Measurements from ENCODE around the gene ONECUT2.

ONECUT2 gene

GRCh38 chr18:57425096-57425495 lies 10.1 kb upstream of the ONECUT2 start:
- TF ChIP-seq EZH2 (IDR thresholded peaks at IDR 0.05; ENCODE audit: borderline replicate concordance, low read depth, low read length, severe bottlenecking) (no peak), CTCF (IDR thresholded peaks at IDR 0.05; ENCODE audit: borderline replicate concordance, extremely low read depth, low read length, poor library complexity, severe bottlenecking) (no peak)
- no peaks in the 10 kb centered on the region for H3K36me3 ChIP-seq (ENCODE audit: insufficient read depth, low read length)
- no peaks in the 10 kb centered on the region; the same call in 1 of the 2 replicates for H4K20me1 ChIP-seq (ENCODE audit: insufficient read depth, low read length)
- no peak overlapping the region for H3K4me3 ChIP-seq (ENCODE audit: low read depth in 1 of 2, low read length in 2 of 2)
- H3K9me3 ChIP-seq (ENCODE audit: insufficient read depth, low read length, severe bottlenecking), result no peaks in the 10 kb centered on the region
- H3K27ac ChIP-seq (ENCODE audit: low read length), result no peak overlapping the region
- no peaks in the 10 kb centered on the region for H3K27me3 ChIP-seq (ENCODE audit: insufficient read depth, low read length, poor library complexity)
- H3K79me2 ChIP-seq (ENCODE audit: insufficient read depth, low read length), result no peaks in the 10 kb centered on the region
- no peak overlapping the region for H2AFZ ChIP-seq (ENCODE audit: low read depth, low read length)
- no peak overlapping the region for H3K4me2 ChIP-seq (ENCODE audit: insufficient read depth, low read length)
- no peak for DNase-seq
- no peaks in the 10 kb centered on the region for H3K4me1 ChIP-seq (ENCODE audit: insufficient read depth, low read length)
- H3K9ac ChIP-seq (ENCODE audit: low read depth, low read length), result no peak overlapping the region
- no peak for ATAC-seq (ENCODE audit: insufficient read depth, low read depth)

- no peak overlapping the region for H3K27ac ChIP-seq (ENCODE audit: low read length)
- H3K27me3 ChIP-seq (ENCODE audit: insufficient read depth, low read length, poor library complexity), result no peaks in the 10 kb centered on the region
- no peak overlapping the region for H3K4me2 ChIP-seq (ENCODE audit: insufficient read depth, low read length)
- TF ChIP-seq CTCF (IDR thresholded peaks at IDR 0.05; ENCODE audit: borderline replicate concordance, extremely low read depth, low read length, poor library complexity, severe bottlenecking) (no peak), EZH2 (IDR thresholded peaks at IDR 0.05; ENCODE audit: borderline replicate concordance, low read depth, low read length, severe bottlenecking) (no peak)
- no peak overlapping the region for H3K9ac ChIP-seq (ENCODE audit: low read depth, low read length)
- no peaks in the 10 kb centered on the region for H3K36me3 ChIP-seq (ENCODE audit: insufficient read depth, low read length)
- no peaks in the 10 kb centered on the region; the same call in 1 of the 2 replicates for H4K20me1 ChIP-seq (ENCODE audit: insufficient read depth, low read length)
- DNase-seq (no peak), ATAC-seq (ENCODE audit: insufficient read depth, low read depth) (no peak)
- H3K9me3 ChIP-seq (ENCODE audit: insufficient read depth, low read length, severe bottlenecking), result no peaks in the 10 kb centered on the region
- H3K79me2 ChIP-seq (ENCODE audit: insufficient read depth, low read length), result no peaks in the 10 kb centered on the region
- no peaks in the 10 kb centered on the region for H3K4me1 ChIP-seq (ENCODE audit: insufficient read depth, low read length)
- H2AFZ ChIP-seq (ENCODE audit: low read depth, low read length), result no peak overlapping the region
- H3K4me3 ChIP-seq (ENCODE audit: low read depth in 1 of 2, low read length in 2 of 2), result no peak overlapping the region
Observed at GRCh38 chr18:57426187-57426586, 9.0 kb upstream of the ONECUT2 start.

GRCh38 chr18:57427429-57428201 lies 7.6 kb upstream of the ONECUT2 start:
- Histone ChIP-seq H4K20me1 (ENCODE audit: insufficient read depth, low read length) (no peaks in the 10 kb centered on the region; the same call in 1 of the 2 replicates), H3K9me3 (ENCODE audit: insufficient read depth, low read length, severe bottlenecking) (no peaks in the 10 kb centered on the region), H2AFZ (ENCODE audit: low read depth, low read length) (no peak overlapping the region), H3K4me2 (ENCODE audit: insufficient read depth, low read length) (no peak overlapping the region), H3K27me3 (ENCODE audit: insufficient read depth, low read length, poor library complexity) (no peaks in the 10 kb centered on the region), H3K4me3 (ENCODE audit: low read depth in 1 of 2, low read length in 2 of 2) (no peak overlapping the region), H3K4me1 (ENCODE audit: insufficient read depth, low read length) (no peaks in the 10 kb centered on the region), H3K9ac (ENCODE audit: low read depth, low read length) (no peak overlapping the region), H3K27ac (ENCODE audit: low read length) (no peak overlapping the region), H3K36me3 (ENCODE audit: insufficient read depth, low read length) (no peaks in the 10 kb centered on the region), H3K79me2 (ENCODE audit: insufficient read depth, low read length) (no peaks in the 10 kb centered on the region)
- TF ChIP-seq EZH2 (IDR thresholded peaks at IDR 0.05; ENCODE audit: borderline replicate concordance, low read depth, low read length, severe bottlenecking) (no peak), CTCF (IDR thresholded peaks at IDR 0.05; ENCODE audit: borderline replicate concordance, extremely low read depth, low read length, poor library complexity, severe bottlenecking) (no peak)
- no peak for DNase-seq
- ATAC-seq (ENCODE audit: insufficient read depth, low read depth), result no peak

Data from DND-41 (cell line).